GM21737 (cell line): ENCODE data around the gene PQBP1.

ENCODE experiments used
- ATAC-seq: cut with Tn5 transposase; IDR thresholded peaks from one replicate; pipeline ENCODE4 v1.9.1; 2021; ENCODE audit warnings: mild to moderate bottlenecking, moderate library complexity; ENCODE audit not compliant: unreplicated experiment

Gene PQBP1

GRCh38 chrX:48920718-48921104 lies 23.0 kb downstream of the PQBP1 start:
- ATAC-seq = no peak

- ATAC-seq = no peak
Measured at GRCh38 chrX:48923771-48924170, 26.0 kb downstream of the PQBP1 start.

- no peak for ATAC-seq
Measured at GRCh38 chrX:48924270-48924669, 26.5 kb downstream of the PQBP1 start.

GRCh38 chrX:48927123-48927522 lies 29.4 kb downstream of the PQBP1 start:
- ATAC-seq = no peak

GRCh38 chrX:48927736-48928382 lies 30.1 kb downstream of the PQBP1 start:
- no peak for ATAC-seq

- no peak for ATAC-seq
Measured at GRCh38 chrX:48933757-48934156, 36.0 kb downstream of the PQBP1 start.

GRCh38 chrX:48934581-48935300 lies 37.0 kb downstream of the PQBP1 start:
- no peak for ATAC-seq

GRCh38 chrX:48935301-48935670 lies 37.6 kb downstream of the PQBP1 start:
- no peak for ATAC-seq

- no peak for ATAC-seq
Measured at GRCh38 chrX:48936429-48937053, 38.8 kb downstream of the PQBP1 start.

- peak; percentile 51 for ATAC-seq
Measured at GRCh38 chrX:48937054-48937907, 39.6 kb downstream of the PQBP1 start.

- peak; percentile 50 for ATAC-seq
Measured at GRCh38 chrX:48938721-48939425, 41.1 kb downstream of the PQBP1 start.

- no peak for ATAC-seq
Measured at GRCh38 chrX:48939524-48940228, 41.9 kb downstream of the PQBP1 start.

GRCh38 chrX:48940404-48940955 lies 42.8 kb downstream of the PQBP1 start:
- ATAC-seq = no peak

GRCh38 chrX:48942895-48943294 lies 45.2 kb downstream of the PQBP1 start:
- no peak for ATAC-seq

- no peak for ATAC-seq
Measured at GRCh38 chrX:48945517-48946348, 48.0 kb downstream of the PQBP1 start.

GRCh38 chrX:48948589-48948988 lies 50.9 kb downstream of the PQBP1 start:
- ATAC-seq = no peak
